ENCODE data around the gene PEG3. TPM values are rescaled to one million over a fixed set of nuclear protein-coding genes. Genes with fewer than 3 reads are reported as not detected.

PEG3 gene
- total and polyA plus RNA-seq, 2 donors (not counting 1 experiment from before 2014, with no cell fraction given), result 0.22 to 5.6 TPM

- no peak overlapping the region for H3K27ac ChIP-seq (ENCODE audit: insufficient read depth, low read length)
- TF ChIP-seq CTCF (conservative IDR thresholded peaks at IDR 0.05 in 1 of 2, IDR thresholded peaks at IDR 0.05 in 1 of 2; ENCODE audit: low read depth in 1 of 2, low read length in 2 of 2), result no peak
- H3K27me3 ChIP-seq (ENCODE audit: control insufficient read depth, insufficient read depth, low read length), result no peaks in the 10 kb centered on the region
- no peaks in the 10 kb centered on the region for H3K79me2 ChIP-seq (ENCODE audit: control insufficient read depth, insufficient read depth, low read length)
- no peaks in the 10 kb centered on the region for H3K36me3 ChIP-seq (ENCODE audit: control insufficient read depth, insufficient read depth, low read length)
- no peaks in the 10 kb centered on the region for H4K20me1 ChIP-seq (ENCODE audit: control insufficient read depth, extremely low read depth, insufficient read depth, low read length)
- no peak overlapping the region for H3K4me3 ChIP-seq (replicated peaks in 1 of 4; ENCODE audit: control extremely low read depth in 1 of 4, insufficient read depth in 1 of 4, low read depth in 3 of 4, low read length in 4 of 4)
- no peaks in the 10 kb centered on the region for H3K9me3 ChIP-seq (ENCODE audit: control insufficient read depth, insufficient read depth, low read depth, low read length)
- H2AFZ ChIP-seq (ENCODE audit: low read length), result no peak overlapping the region
- no peak for DNase-seq (ENCODE audit: low read depth in 2 of 2)
- H3K4me2 ChIP-seq (ENCODE audit: extremely low read depth, insufficient read depth, low read length), result no peak overlapping the region
- H3K4me1 ChIP-seq (ENCODE audit: control insufficient read depth, extremely low read depth, insufficient read depth, low read length), result no peaks in the 10 kb centered on the region
- H3K9ac ChIP-seq (ENCODE audit: insufficient read depth, low read length), result no peak overlapping the region
Measured at GRCh38 chr19:56829596-56829995, 10.9 kb downstream of the PEG3 start.

GRCh38 chr19:56827708-56828107 is 12.8 kb downstream of the PEG3 start:
- no peak for TF ChIP-seq EZH2 (IDR thresholded peaks at IDR 0.05; ENCODE audit: low read length, missing control alignments)
- TF ChIP-seq CTCF (conservative IDR thresholded peaks at IDR 0.05 in 1 of 2, IDR thresholded peaks at IDR 0.05 in 1 of 2; ENCODE audit: low read depth in 1 of 2, low read length in 2 of 2), result no peak
- no peak overlapping the region for H3K9ac ChIP-seq (ENCODE audit: insufficient read depth, low read length)
- no peak overlapping the region for H3K4me3 ChIP-seq (replicated peaks in 1 of 4; ENCODE audit: control extremely low read depth in 1 of 4, insufficient read depth in 1 of 4, low read depth in 3 of 4, low read length in 4 of 4)
- no peaks in the 10 kb centered on the region for H3K27me3 ChIP-seq (ENCODE audit: control insufficient read depth, insufficient read depth, low read length)
- no peaks in the 10 kb centered on the region for H3K4me1 ChIP-seq (ENCODE audit: control insufficient read depth, extremely low read depth, insufficient read depth, low read length)
- H4K20me1 ChIP-seq (ENCODE audit: control insufficient read depth, extremely low read depth, insufficient read depth, low read length), result no peaks in the 10 kb centered on the region
- H3K4me2 ChIP-seq (ENCODE audit: extremely low read depth, insufficient read depth, low read length), result no peak overlapping the region
- no peaks in the 10 kb centered on the region for H3K9me3 ChIP-seq (ENCODE audit: control insufficient read depth, insufficient read depth, low read depth, low read length)
- no peaks in the 10 kb centered on the region for H3K36me3 ChIP-seq (ENCODE audit: control insufficient read depth, insufficient read depth, low read length)
- no peak overlapping the region for H2AFZ ChIP-seq (ENCODE audit: low read length)
- H3K79me2 ChIP-seq (ENCODE audit: control insufficient read depth, insufficient read depth, low read length), result no peaks in the 10 kb centered on the region
- no peak overlapping the region for H3K27ac ChIP-seq (ENCODE audit: insufficient read depth, low read length)
- no peak for DNase-seq (ENCODE audit: low read depth in 2 of 2)

- Histone ChIP-seq H3K27ac (ENCODE audit: insufficient read depth, low read length) (no peak overlapping the region), H3K27me3 (ENCODE audit: control insufficient read depth, insufficient read depth, low read length) (no peaks in the 10 kb centered on the region), H4K20me1 (ENCODE audit: control insufficient read depth, extremely low read depth, insufficient read depth, low read length) (no peaks in the 10 kb centered on the region), H3K79me2 (ENCODE audit: control insufficient read depth, insufficient read depth, low read length) (no peaks in the 10 kb centered on the region), H3K9me3 (ENCODE audit: control insufficient read depth, insufficient read depth, low read depth, low read length) (no peaks in the 10 kb centered on the region), H3K9ac (ENCODE audit: insufficient read depth, low read length) (no peak overlapping the region), H3K4me3 (replicated peaks in 1 of 4; ENCODE audit: control extremely low read depth in 1 of 4, insufficient read depth in 1 of 4, low read depth in 3 of 4, low read length in 4 of 4) (no peak overlapping the region), H3K4me1 (ENCODE audit: control insufficient read depth, extremely low read depth, insufficient read depth, low read length) (no peaks in the 10 kb centered on the region), H2AFZ (ENCODE audit: low read length) (no peak overlapping the region), H3K4me2 (ENCODE audit: extremely low read depth, insufficient read depth, low read length) (no peak overlapping the region), H3K36me3 (ENCODE audit: control insufficient read depth, insufficient read depth, low read length) (no peaks in the 10 kb centered on the region)
- TF ChIP-seq CTCF (conservative IDR thresholded peaks at IDR 0.05 in 1 of 2, IDR thresholded peaks at IDR 0.05 in 1 of 2; ENCODE audit: low read depth in 1 of 2, low read length in 2 of 2) (no peak), EZH2 (IDR thresholded peaks at IDR 0.05; ENCODE audit: low read length, missing control alignments) (no peak)
- no peak for DNase-seq (ENCODE audit: low read depth in 2 of 2)
Measured at GRCh38 chr19:56823956-56824355, 16.6 kb downstream of the PEG3 start.
